Measurements from ENCODE around the gene KIF26B. TPM values are rescaled to one million over a fixed set of nuclear protein-coding genes. Genes with fewer than 3 reads are reported as not detected.

The KIF26B gene
- total RNA-seq, 1 donor from 2014 or later, result 0.32 TPM

- peak; percentile 20 for DNase-seq (ENCODE audit: low spot score)
Observed at GRCh38 chr1:245672836-245673656, 518.3 kb downstream of the KIF26B start.

DNA sequence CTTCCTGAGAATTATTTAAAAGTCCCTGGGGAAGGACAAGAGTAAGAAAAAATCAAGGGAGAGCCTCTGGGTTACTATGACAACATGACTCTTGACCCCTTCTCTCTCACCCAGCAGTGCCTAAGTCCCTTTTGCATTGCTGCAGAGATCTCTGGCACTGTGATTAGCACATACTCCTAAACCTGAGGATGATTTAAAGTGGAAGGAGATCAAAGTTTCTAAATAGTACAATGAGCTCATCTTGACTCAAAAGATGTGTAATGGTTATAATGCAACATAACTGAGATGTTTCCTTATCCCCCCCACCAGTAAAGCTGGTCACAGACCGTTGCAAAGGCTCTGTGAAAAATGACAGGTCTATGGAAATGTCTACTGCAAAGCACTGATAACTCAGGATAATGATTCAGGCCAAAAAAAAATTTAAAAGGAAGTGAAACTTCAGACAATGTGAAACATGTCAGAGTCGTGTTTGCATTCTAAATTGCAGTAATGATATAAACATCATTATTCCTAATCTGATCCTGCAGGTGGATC is 519.2 kb downstream of the KIF26B start:
- no peak for DNase-seq (ENCODE audit: low spot score)

DNA sequence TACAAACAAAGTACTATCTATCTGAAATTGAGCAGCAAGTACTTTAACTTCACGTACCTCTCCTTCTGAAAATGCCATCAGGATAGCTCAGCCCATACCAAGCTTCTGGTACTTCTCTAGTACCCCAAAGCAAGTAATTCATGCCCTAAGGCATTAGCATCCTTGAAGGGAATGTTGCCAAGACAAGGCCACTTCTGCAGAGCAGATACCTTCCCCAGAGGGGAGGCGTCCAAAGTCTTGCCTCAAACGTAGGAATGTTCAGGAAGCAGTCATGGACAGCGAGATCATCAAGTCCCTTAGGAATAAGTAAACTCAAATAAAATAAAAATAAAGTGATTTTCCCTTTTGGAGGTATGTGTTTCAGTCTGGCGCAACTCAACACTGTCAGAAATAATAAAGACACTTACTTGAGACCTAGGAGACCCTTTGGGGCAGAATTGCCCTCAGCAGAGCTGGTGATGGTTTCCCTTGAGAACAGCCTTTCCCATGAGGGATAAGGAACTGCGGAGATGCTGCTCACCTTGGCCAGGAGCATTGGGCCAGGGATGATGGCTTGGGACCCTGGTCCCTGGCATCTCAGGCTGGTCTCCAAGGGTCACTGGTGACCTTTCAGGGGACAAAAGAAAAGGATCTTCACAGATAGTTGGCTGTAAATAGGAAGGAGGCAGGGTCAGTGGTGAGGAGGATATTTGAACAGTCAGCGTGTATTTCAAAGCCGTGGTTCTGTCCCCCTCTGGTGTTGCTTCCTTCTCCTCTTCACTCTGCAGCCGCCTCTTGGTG is 522.9 kb downstream of the KIF26B start:
- peak; percentile 43 for DNase-seq (ENCODE audit: low spot score)

GRCh38 chr1:245678860-245679411 is 524.2 kb downstream of the KIF26B start:
- peak; percentile 49 for DNase-seq (ENCODE audit: low spot score)

- DNase-seq (ENCODE audit: low spot score), result peak; percentile 78
Observed at GRCh38 chr1:245679821-245680780, 525.3 kb downstream of the KIF26B start.

GRCh38 chr1:245682638-245683628 is 528.1 kb downstream of the KIF26B start:
- peak; percentile 22 for DNase-seq (ENCODE audit: low spot score)

GRCh38 chr1:245683676-245684075 is 528.9 kb downstream of the KIF26B start:
- DNase-seq (ENCODE audit: low spot score), result peak; percentile 35

DNA sequence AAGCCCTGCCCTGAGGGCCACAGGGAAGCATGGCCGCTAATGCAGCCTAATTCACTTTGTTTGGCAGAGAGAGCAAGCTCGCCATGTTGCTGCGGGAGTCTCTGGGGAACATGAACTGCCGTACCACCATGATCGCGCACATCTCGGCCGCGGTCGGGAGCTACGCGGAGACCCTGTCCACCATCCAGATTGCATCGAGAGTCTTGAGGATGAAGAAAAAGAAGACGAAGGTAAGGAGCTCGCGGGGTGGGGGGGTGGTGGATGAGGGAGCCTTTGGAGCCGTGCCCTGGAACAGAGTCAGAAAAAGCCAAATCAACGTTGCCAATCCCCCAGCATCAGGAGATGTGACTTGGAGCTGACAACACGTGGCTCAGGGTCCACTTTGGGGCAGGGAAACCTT is 529.4 kb downstream of the KIF26B start:
- peak; percentile 86 for DNase-seq (ENCODE audit: low spot score)

DNA sequence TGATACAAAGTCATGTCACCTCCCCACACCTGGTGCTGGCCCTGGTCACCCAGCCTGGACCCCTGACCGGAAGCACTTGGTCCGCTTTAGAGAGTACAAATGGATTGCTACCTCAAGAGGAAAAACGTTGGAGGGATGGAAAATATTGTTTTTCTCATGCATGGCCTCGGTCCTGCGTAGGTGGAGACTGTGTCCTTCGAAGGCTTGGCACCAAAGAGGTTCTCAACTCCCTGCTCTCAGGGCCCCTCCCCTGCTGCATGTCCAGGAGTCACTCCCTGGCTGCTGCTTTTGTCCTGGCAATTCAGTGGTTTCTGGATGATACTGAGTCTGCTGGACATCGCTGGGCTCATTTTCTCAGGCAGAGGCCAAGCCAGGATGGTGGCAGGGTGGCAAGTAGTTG is 529.8 kb downstream of the KIF26B start:
- peak; percentile 51 for DNase-seq (ENCODE audit: low spot score)

DNA sequence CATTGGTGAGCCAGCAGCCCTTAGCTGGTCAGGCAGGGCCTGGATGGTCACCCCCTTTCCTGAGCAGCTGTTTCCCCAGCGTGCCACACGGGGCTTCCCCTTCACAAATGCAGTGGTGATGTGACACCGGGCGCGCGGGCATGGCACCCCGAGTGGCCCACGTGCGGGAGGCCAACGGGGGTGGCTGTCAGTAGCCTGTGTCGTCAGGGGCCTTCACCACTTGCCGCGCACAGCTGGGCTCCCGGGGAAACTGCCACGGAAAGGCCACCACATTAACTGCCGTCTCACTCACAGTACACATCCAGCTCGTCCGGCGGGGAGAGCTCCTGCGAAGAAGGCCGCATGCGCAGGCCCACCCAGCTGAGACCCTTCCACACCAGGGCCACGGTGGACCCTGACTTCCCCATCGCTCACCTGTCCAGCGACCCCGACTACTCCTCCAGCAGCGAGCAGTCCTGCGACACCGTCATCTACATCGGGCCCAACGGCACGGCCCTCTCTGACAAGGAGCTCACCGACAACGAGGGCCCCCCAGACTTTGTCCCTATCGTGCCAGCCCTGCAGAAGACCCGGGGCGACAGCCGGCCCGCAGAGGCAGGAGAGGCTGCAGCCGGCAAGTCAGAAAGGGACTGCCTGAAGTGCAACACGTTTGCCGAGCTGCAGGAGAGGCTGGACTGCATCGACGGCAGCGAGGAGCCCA is 530.5 kb downstream of the KIF26B start:
- DNase-seq (ENCODE audit: low spot score), result peak; percentile 86

DNA sequence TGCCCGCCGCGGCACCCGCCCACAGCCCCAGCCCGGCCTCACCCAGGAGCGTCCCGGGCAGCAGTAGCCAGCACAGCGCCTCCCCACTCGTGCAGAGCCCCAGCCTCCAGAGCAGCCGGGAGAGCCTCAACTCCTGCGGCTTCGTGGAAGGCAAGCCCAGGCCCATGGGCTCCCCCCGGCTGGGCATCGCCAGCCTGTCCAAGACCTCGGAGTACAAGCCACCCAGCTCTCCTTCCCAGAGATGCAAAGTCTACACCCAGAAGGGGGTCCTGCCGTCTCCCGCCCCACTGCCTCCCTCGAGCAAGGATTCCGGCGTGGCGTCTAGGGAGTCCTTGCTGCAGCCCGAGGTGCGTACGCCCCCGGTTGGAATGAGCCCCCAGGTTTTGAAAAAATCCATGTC is 531.2 kb downstream of the KIF26B start:
- peak; percentile 43 for DNase-seq (ENCODE audit: low spot score)

- peak; percentile 82 for DNase-seq (ENCODE audit: low spot score)
Observed at GRCh38 chr1:245686446-245687030, 531.8 kb downstream of the KIF26B start.

DNA sequence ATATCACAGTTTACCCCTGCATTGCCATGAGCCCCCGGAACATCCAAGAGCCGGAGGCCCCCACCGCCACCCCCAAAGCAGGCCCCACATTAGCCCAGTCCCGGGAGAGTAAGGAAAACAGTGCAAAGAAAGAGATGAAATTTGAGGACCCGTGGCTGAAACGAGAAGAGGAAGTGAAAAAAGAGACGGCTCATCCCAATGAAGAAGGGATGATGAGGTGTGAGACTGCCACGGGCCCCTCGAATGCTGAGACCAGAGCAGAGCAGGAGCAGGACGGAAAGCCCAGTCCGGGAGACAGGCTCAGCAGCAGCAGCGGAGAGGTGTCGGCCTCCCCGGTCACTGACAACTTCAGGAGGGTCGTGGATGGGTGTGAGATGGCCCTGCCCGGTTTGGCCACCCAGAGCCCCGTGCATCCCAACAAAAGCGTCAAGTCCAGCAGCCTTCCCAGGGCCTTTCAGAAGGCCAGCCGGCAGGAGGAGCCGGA is 532.4 kb downstream of the KIF26B start:
- DNase-seq (ENCODE audit: low spot score), result peak; percentile 80

- DNase-seq (ENCODE audit: low spot score), result peak; percentile 81
Observed at GRCh38 chr1:245687636-245688535, 533.1 kb downstream of the KIF26B start.

GRCh38 chr1:245688536-245689453 is 534.0 kb downstream of the KIF26B start:
- peak; percentile 87 for DNase-seq (ENCODE audit: low spot score)

- DNase-seq (ENCODE audit: low spot score), result no peak
Observed at GRCh38 chr1:245690156-245690690, 535.4 kb downstream of the KIF26B start.
